H1 (cell line): ENCODE results near the gene PKP3. TPM values are rescaled to one million over a fixed set of nuclear protein-coding genes. Genes with fewer than 3 reads are reported as not detected.

Experiments
- BRCA1 ChIP-seq: IDR thresholded peaks from 2 replicates; pipeline ENCODE4 v1.6.1; 2012; ENCODE audit warnings: low read depth, low read length, improper control_type of control experiment
- CREB1 ChIP-seq: IDR thresholded peaks from 2 replicates; pipeline ENCODE4 v1.6.1; 2012; ENCODE audit warnings: inconsistent platforms
- EGR1 ChIP-seq: IDR thresholded peaks from 2 replicates; pipeline ENCODE4 v1.6.1; 2011; ENCODE audit warnings: low read depth, low read length, borderline replicate concordance
- KDM1A ChIP-seq: fragments of 200-600, 300-600 bp; sonication (generic); IDR thresholded peaks from 2 replicates; pipeline ENCODE4 v1.7.1; 2016; ENCODE audit warnings: mild to moderate bottlenecking, low read length, borderline replicate concordance
- KDM4A ChIP-seq: IDR thresholded peaks from one replicate; pipeline ENCODE4 v1.7.1; 2012; ENCODE audit warnings: low read depth, mild to moderate bottlenecking, moderate library complexity, low read length, inconsistent platforms; ENCODE audit not compliant: severe bottlenecking
- PHF8 ChIP-seq: fragments of 200-600 bp; sonication (generic); conservative IDR thresholded peaks from 2 replicates; pipeline ENCODE4 v1.7.1; 2012; ENCODE audit warnings: low read depth, mild to moderate bottlenecking, inconsistent platforms, low read length, moderate library complexity
- TAF7 ChIP-seq: optimal IDR thresholded peaks from 2 replicates; pipeline ENCODE3; 2011; ENCODE audit warnings: low read depth, mild to moderate bottlenecking, inconsistent platforms, low read length, moderate library complexity, borderline replicate concordance
- TBP ChIP-seq: IDR thresholded peaks from 2 replicates; pipeline ENCODE4 v1.6.1; 2011; ENCODE audit warnings: low read depth, low read length, improper control_type of control experiment
- TCF12 ChIP-seq: IDR thresholded peaks from 2 replicates; pipeline ENCODE4 v1.6.1; 2011; ENCODE audit warnings: low read depth, mild to moderate bottlenecking, low read length
- TEAD4 ChIP-seq: IDR thresholded peaks from 2 replicates; pipeline ENCODE4 v1.6.1; 2012; ENCODE audit warnings: low read depth, low read length, inconsistent platforms, mixed read lengths
- YY1 ChIP-seq: IDR thresholded peaks from 2 replicates; pipeline ENCODE4 v1.6.1; 2011; ENCODE audit warnings: low read depth, mild to moderate bottlenecking, low read length
- ZNF274 ChIP-seq: IDR thresholded peaks from 2 replicates; pipeline ENCODE4 v1.7.0; 2012; ENCODE audit warnings: low read length, borderline replicate concordance; ENCODE audit errors: extremely low read depth
- polyA plus RNA-seq, 7 experiments: library from polyadenylated mRNA; depleted of rRNA in 3 of 7; stranded (reverse) in 5 of 7; unstranded in 2 of 7; fragments of >200 nt in 5 of 7; fragments of 200-250 nt in 2 of 7; gene quantifications; 1 replicate in 5 of 7; 2 replicates in 1 of 7; 4 replicates in 1 of 7; pipeline versions ENCODE4 v1.2.1 to v1.2.3, GENCODE V29; 2011 to 2013; ENCODE audit warnings: missing spikeins in 2 of 7, mixed read lengths in 2 of 7
- total RNA-seq: library from RNA; stranded (reverse); fragmentation: NEBNext Ultra II Directional; extraction: Animal tissue kit (Norgen Biotek cat#: 25700); gene quantifications from 2 replicates; pipeline ENCODE4 v1.2.1, GENCODE V29; 2021

Gene PKP3
- total and polyA plus RNA-seq, 2 of the 8 experiments (the other 6 are each of a cell fraction or from before 2014, with no cell fraction given) = 16.7 to 28.7 TPM

- TF ChIP-seq BRCA1 (no peak), TCF12 (peak; percentile 88; the same call in 1 of the 2 replicates), KDM4A (peak; percentile 11), PHF8 (peak; percentile 41; the same call in 1 of the 2 replicates), CREB1 (peak; percentile 17), EGR1 (peak; percentile 95), KDM1A (no peak), TEAD4 (no peak), YY1 (peak; percentile 55; the same call in 1 of the 2 replicates), TBP (peak; percentile 40; the same call in 1 of the 2 replicates), TAF7 (peak; percentile 44), ZNF274 (no peak)
- TF ChIP-seq, all 59 proteins: peak for 13
These were observed 23.0 kb downstream of the PKP3 start (continued) for GRCh38 chr11:416757-417621.
